ENCODE data around the gene GP1BB. TPM values are rescaled to one million over a fixed set of nuclear protein-coding genes. Genes with fewer than 3 reads are reported as not detected.

The GP1BB gene
- polyA plus RNA-seq, 1 experiment, result 0.20 TPM

GRCh38 chr22:19716829-19717105, 6.6 kb upstream of the GP1BB start:
- peaks cover 4% of the 10 kb centered on the region; the same call in 1 of the 2 replicates for H3K9me3 ChIP-seq (ENCODE audit: control insufficient read depth, insufficient read depth, low read length)
- no peak for TF ChIP-seq CTCF (IDR thresholded peaks at IDR 0.05; ENCODE audit: low read depth, low read length)
- DNase-seq (ENCODE audit: low read depth, low spot score), result no peak
- peaks cover 6% of the 10 kb centered on the region for H3K27me3 ChIP-seq (ENCODE audit: control insufficient read depth, insufficient read depth, low read length)
- no peak overlapping the region for H3K4me3 ChIP-seq (ENCODE audit: low read depth, low read length)
- H3K27ac ChIP-seq (ENCODE audit: low read depth, low read length), result no peak overlapping the region
- CTCF ChIA-PET, result no interaction called here
- POLR2A ChIA-PET, result interaction anchor here (0.6 kb wide), 1 partner anchor 735 kb away, joined by 3 read pairs; no protein-coding TSS in a partner anchor

GRCh38 chr22:19717181-19717580, 6.2 kb upstream of the GP1BB start:
- Histone ChIP-seq H3K27me3 (ENCODE audit: control insufficient read depth, insufficient read depth, low read length) (peaks cover 4% of the 10 kb centered on the region), H3K4me3 (ENCODE audit: low read depth, low read length) (no peak overlapping the region), H3K9me3 (ENCODE audit: control insufficient read depth, insufficient read depth, low read length) (peaks cover 6% of the 10 kb centered on the region; the same call in 1 of the 2 replicates), H3K27ac (ENCODE audit: low read depth, low read length) (no peak overlapping the region)
- DNase-seq (ENCODE audit: low read depth, low spot score), result no peak
- ChIA-PET CTCF (no interaction called here), POLR2A (no interaction called here)
- TF ChIP-seq CTCF (IDR thresholded peaks at IDR 0.05; ENCODE audit: low read depth, low read length), result no peak

GRCh38 chr22:19717691-19718455, 5.5 kb upstream of the GP1BB start:
- peak; percentile 7 for DNase-seq (ENCODE audit: low read depth, low spot score)
- TF ChIP-seq CTCF (IDR thresholded peaks at IDR 0.05; ENCODE audit: low read depth, low read length), result peak; percentile 69
- POLR2A ChIA-PET, result no interaction called here
- CTCF ChIA-PET, result no interaction called here
- peaks cover 4% of the 10 kb centered on the region for H3K27me3 ChIP-seq (ENCODE audit: control insufficient read depth, insufficient read depth, low read length)
- peak overlapping the region; percentile 66 for H3K4me3 ChIP-seq (ENCODE audit: low read depth, low read length)
- no peak overlapping the region for H3K27ac ChIP-seq (ENCODE audit: low read depth, low read length)
- peaks cover 13% of the 10 kb centered on the region; the same call in 1 of the 2 replicates for H3K9me3 ChIP-seq (ENCODE audit: control insufficient read depth, insufficient read depth, low read length)

GRCh38 chr22:19718456-19719049, 4.8 kb upstream of the GP1BB start:
- no peak for DNase-seq (ENCODE audit: low read depth, low spot score)
- no peak overlapping the region for H3K27ac ChIP-seq (ENCODE audit: low read depth, low read length)
- ChIA-PET POLR2A (no interaction called here), CTCF (no interaction called here)
- H3K27me3 ChIP-seq (ENCODE audit: control insufficient read depth, insufficient read depth, low read length), result no peaks in the 10 kb centered on the region
- no peak for TF ChIP-seq CTCF (IDR thresholded peaks at IDR 0.05; ENCODE audit: low read depth, low read length)
- peaks cover 17% of the 10 kb centered on the region; the same call in 1 of the 2 replicates for H3K9me3 ChIP-seq (ENCODE audit: control insufficient read depth, insufficient read depth, low read length)
- peak overlapping the region; percentile 66 for H3K4me3 ChIP-seq (ENCODE audit: low read depth, low read length)

- Histone ChIP-seq H3K9me3 (ENCODE audit: control insufficient read depth, insufficient read depth, low read length) (peaks cover 17% of the 10 kb centered on the region; the same call in 1 of the 2 replicates), H3K27ac (ENCODE audit: low read depth, low read length) (no peak overlapping the region), H3K27me3 (ENCODE audit: control insufficient read depth, insufficient read depth, low read length) (no peaks in the 10 kb centered on the region), H3K4me3 (ENCODE audit: low read depth, low read length) (peak overlapping the region; percentile 66)
- no peak for DNase-seq (ENCODE audit: low read depth, low spot score)
- POLR2A ChIA-PET, result no interaction called here
- CTCF ChIA-PET, result interaction anchor here (2.7 kb wide), 1 partner anchor 11 kb away, joined by 9 read pairs; no protein-coding TSS in a partner anchor
- TF ChIP-seq CTCF (IDR thresholded peaks at IDR 0.05; ENCODE audit: low read depth, low read length), result no peak
Measured at GRCh38 chr22:19719050-19719482, 4.3 kb upstream of the GP1BB start.
